PC-9 (cell line): ENCODE results near the gene RTCA. TPM values are rescaled to one million over a fixed set of nuclear protein-coding genes. Genes with fewer than 3 reads are reported as not detected.

ENCODE experiments used
- BruUV-seq: library from RNA; stranded (reverse); fragments of 400-500 nt; replicated peaks from 2 replicates; lab custom pipeline; 2021; lab: Mats Ljungman, UMichigan
- CTCF ChIA-PET: fragments of 300-600 bp; sonication (Branson Sonifier 250); formaldehyde crosslinking; loops from one replicate; lab custom pipeline; 2022; ENCODE audit warnings: antibody characterized with exemption; lab: Charles Lee
- POLR2A ChIA-PET: fragments of 300-600 bp; sonication (Branson Sonifier 250); formaldehyde crosslinking; loops from one replicate; lab custom pipeline; 2022; ENCODE audit warnings: antibody characterized with exemption; ENCODE audit not compliant: unreplicated experiment; lab: Charles Lee
- DNase-seq, 2 experiments: peaks; one replicate each; pipeline versions ENCODE4 v3.0.0 to v3.0.0-alpha.2; 2015 to 2022; ENCODE audit warnings: mixed read lengths in 1 of 2
- H2AFZ ChIP-seq: fragments of 200-600 bp; sonication (generic); 2 replicates; pipeline ENCODE4 v1.8.1; 2017; ENCODE audit warnings: antibody characterized with exemption
- H3F3A ChIP-seq: fragments of 200-600 bp; sonication (generic); 2 replicates; pipeline ENCODE4 v1.8.1; 2017; ENCODE audit warnings: antibody characterized with exemption, mild to moderate bottlenecking, low read depth; ENCODE audit not compliant: insufficient read depth
- H3K27ac ChIP-seq: fragments of 200-600 bp; sonication (generic); 2 replicates; pipeline ENCODE4 v1.6.1; 2016; ENCODE audit warnings: mixed run types
- H3K27me3 ChIP-seq: fragments of 200-600 bp; sonication (generic); 2 replicates; pipeline ENCODE4 v1.6.1; 2016; ENCODE audit warnings: low read depth, mixed run types; ENCODE audit not compliant: insufficient read depth
- H3K36me3 ChIP-seq: fragments of 200-600 bp; sonication (generic); 2 replicates; pipeline ENCODE4 v1.6.1; 2016; ENCODE audit warnings: low read depth, mixed run types
- H3K4me1 ChIP-seq: fragments of 200-600 bp; sonication (generic); replicated peaks from 2 replicates; pipeline ENCODE4 v1.6.1; 2016; ENCODE audit warnings: mixed run types; ENCODE audit not compliant: insufficient read depth
- H3K4me2 ChIP-seq: fragments of 200-600 bp; sonication (generic); 2 replicates; pipeline ENCODE4 v1.6.1; 2017; ENCODE audit warnings: mixed run types
- H3K4me3 ChIP-seq: fragments of 200-600 bp; sonication (generic); 2 replicates; pipeline ENCODE4 v1.6.1; 2016; ENCODE audit warnings: mixed run types
- H3K79me2 ChIP-seq: fragments of 200-600 bp; sonication (generic); 2 replicates; pipeline ENCODE4 v1.6.1; 2017; ENCODE audit warnings: low read depth, mixed run types
- H3K9me2 ChIP-seq: fragments of 200-600 bp; sonication (generic); 2 replicates; pipeline ENCODE4 v1.8.1; 2017; ENCODE audit warnings: mild to moderate bottlenecking; ENCODE audit not compliant: insufficient read depth
- H3K9me3 ChIP-seq: fragments of 200-600 bp; sonication (generic); 2 replicates; pipeline ENCODE4 v1.8.1; 2016; ENCODE audit warnings: low read depth; ENCODE audit not compliant: insufficient read depth
- H4K20me1 ChIP-seq: fragments of 200-600 bp; sonication (generic); 2 replicates; pipeline ENCODE4 v1.8.1; 2017; ENCODE audit not compliant: insufficient read depth
- CTCF ChIP-seq: fragments of 200-600 bp; sonication (generic); conservative IDR thresholded peaks from 2 replicates; pipeline ENCODE4 v1.6.1; 2017; ENCODE audit warnings: mixed run types, antibody characterized with exemption, mild to moderate bottlenecking, moderate library complexity
- EZH2 ChIP-seq: fragments of 200-600 bp; sonication (generic); IDR thresholded peaks from 2 replicates; pipeline ENCODE4 v1.8.0; 2017; ENCODE audit warnings: antibody characterized with exemption, low read depth
- intact Hi-C: fragments of 100-400 bp; cut with micrococcal nuclease; formaldehyde crosslinking; loops from one replicate; pipeline ENCODE4 v1.10.0; 2022; ENCODE audit not compliant: unreplicated experiment
- total RNA-seq: library from RNA; stranded (reverse); gene quantifications from 2 replicates; pipeline ENCODE4 v1.2.3, GENCODE V29; 2021

RTCA gene
- total RNA-seq, 1 experiment from 2014 or later: 38.1 TPM

GRCh38 chr1:100277866-100278265 lies 11.8 kb downstream of the RTCA start:
- TF ChIP-seq CTCF (no peak), EZH2 (no peak)
- Histone ChIP-seq H3K27me3 (no peaks in the 10 kb centered on the region), H2AFZ (no peak overlapping the region), H3K9me2 (no peaks in the 10 kb centered on the region), H3K36me3 (peaks cover 72% of the 10 kb centered on the region), H3K4me2 (no peak overlapping the region), H3F3A (peaks cover 5% of the 10 kb centered on the region; the same call in 1 of the 2 replicates), H3K27ac (no peak overlapping the region), H3K79me2 (no peaks in the 10 kb centered on the region), H3K4me3 (no peak overlapping the region), H3K4me1 (no peaks in the 10 kb centered on the region), H3K9me3 (no peaks in the 10 kb centered on the region), H4K20me1 (0 out of 2 replicates have a peak, but pooled peaks cover 7% of the 10 kb centered on the region)
- POLR2A ChIA-PET: no interaction called here
- BruUV-seq: no TSS peak
- DNase-seq: no peak
- intact Hi-C loops: loop anchor here (1.0 kb wide), 1 partner anchor 12 kb away; the partner anchor contains the start of gene RTCA
- CTCF ChIA-PET: no interaction called here

GRCh38 chr1:100279358-100279923 lies 13.4 kb downstream of the RTCA start:
- Histone ChIP-seq H3K4me1 (no peaks in the 10 kb centered on the region), H4K20me1 (0 out of 2 replicates have a peak, but pooled peaks cover 7% of the 10 kb centered on the region), H2AFZ (no peak overlapping the region), H3K27ac (no peak overlapping the region), H3K9me2 (no peaks in the 10 kb centered on the region), H3K4me2 (no peak overlapping the region), H3K4me3 (no peak overlapping the region), H3K9me3 (no peaks in the 10 kb centered on the region), H3K27me3 (no peaks in the 10 kb centered on the region), H3F3A (peaks cover 5% of the 10 kb centered on the region; the same call in 1 of the 2 replicates), H3K36me3 (peaks cover 64% of the 10 kb centered on the region), H3K79me2 (no peaks in the 10 kb centered on the region)
- no peak for DNase-seq
- BruUV-seq: no TSS peak
- TF ChIP-seq EZH2: no peak
- TF ChIP-seq CTCF: no peak
- ChIA-PET POLR2A (no interaction called here), CTCF (no interaction called here)
- intact Hi-C loops: no loop called here

- H3K9me3 ChIP-seq: no peaks in the 10 kb centered on the region
- H3K4me1 ChIP-seq: no peaks in the 10 kb centered on the region
- no peak overlapping the region for H2AFZ ChIP-seq
- TF ChIP-seq CTCF (no peak), EZH2 (no peak)
- POLR2A ChIA-PET: no interaction called here
- CTCF ChIA-PET: no interaction called here
- intact Hi-C loops: loop anchor here (10.0 kb wide), 1 partner anchor 475 kb away; no protein-coding TSS in a partner anchor
- no peak for DNase-seq
- peaks cover 65% of the 10 kb centered on the region for H3K36me3 ChIP-seq
- no peak overlapping the region for H3K4me2 ChIP-seq
- H4K20me1 ChIP-seq: 0 out of 2 replicates have a peak, but pooled peaks cover 7% of the 10 kb centered on the region
- no TSS peak for BruUV-seq
- peaks cover 5% of the 10 kb centered on the region; the same call in 1 of the 2 replicates for H3F3A ChIP-seq
- no peak overlapping the region for H3K27ac ChIP-seq
- no peak overlapping the region for H3K4me3 ChIP-seq
- no peaks in the 10 kb centered on the region for H3K79me2 ChIP-seq
- H3K27me3 ChIP-seq: no peaks in the 10 kb centered on the region
- H3K9me2 ChIP-seq: no peaks in the 10 kb centered on the region
Observed at GRCh38 chr1:100279954-100280682, 14.1 kb downstream of the RTCA start.
